Hepatocyte (in vitro differentiated cells): Measurements from ENCODE around the gene GRAP2.

Source experiments
- EZH2 ChIP-seq: fragments of 200-600 bp; sonication (generic); IDR thresholded peaks from 2 replicates; pipeline ENCODE4 v1.6.1; 2016; ENCODE audit warnings: antibody characterized with exemption, mild to moderate bottlenecking, borderline replicate concordance
- EZH2phosphoT487 ChIP-seq: fragments of 200-600 bp; sonication (generic); IDR thresholded peaks from one replicate; pipeline ENCODE4 v1.6.1; 2018; ENCODE audit warnings: antibody characterized with exemption, mild to moderate bottlenecking, low read depth, moderate library complexity; ENCODE audit not compliant: unreplicated experiment, severe bottlenecking
- TF ChIP-seq, protein P1 (sequence below): fragments of 200-600 bp; sonication (generic); IDR thresholded peaks from 2 replicates; pipeline ENCODE4 v1.5.1; 2016; ENCODE audit warnings: antibody characterized with exemption, mild to moderate bottlenecking; ENCODE audit not compliant: poor library complexity

DNA sequence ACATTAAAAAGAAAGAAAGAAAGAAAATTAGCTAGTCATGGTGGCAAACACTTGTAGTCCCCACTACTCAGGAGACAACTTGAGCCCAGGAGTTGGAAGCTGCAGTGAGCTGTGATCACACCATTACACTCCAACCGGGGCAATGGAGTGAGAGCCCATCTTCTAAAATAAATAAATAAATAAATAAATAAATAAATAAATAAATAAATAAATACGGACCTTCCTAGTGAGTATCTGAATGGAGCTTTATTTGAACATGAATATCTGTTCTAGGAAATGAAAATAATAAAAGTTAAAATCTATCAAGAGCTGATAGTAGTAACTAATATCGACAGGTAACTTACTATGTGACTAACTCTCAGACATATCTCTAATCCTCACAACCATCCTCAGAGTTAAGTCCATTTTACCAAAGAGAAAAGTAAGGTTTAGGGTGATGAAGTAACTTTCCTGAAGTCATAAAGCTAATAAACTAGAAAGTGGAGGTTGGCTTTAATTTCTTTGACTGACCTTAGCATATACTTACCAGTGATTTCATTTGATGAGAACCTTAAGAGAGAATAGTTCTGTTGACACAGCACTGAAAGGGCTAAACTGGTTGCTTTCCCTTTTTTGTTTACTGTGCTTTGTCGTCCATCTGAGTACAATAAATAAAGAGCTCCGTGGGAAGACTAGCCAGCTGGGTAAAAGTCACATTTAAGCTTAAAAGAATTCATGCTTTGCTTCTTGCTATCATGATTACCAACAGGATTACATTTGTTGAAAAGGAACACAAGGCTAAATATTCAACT, 29.7 kb upstream of the GRAP2 start:
- TF ChIP-seq, protein P1, sequence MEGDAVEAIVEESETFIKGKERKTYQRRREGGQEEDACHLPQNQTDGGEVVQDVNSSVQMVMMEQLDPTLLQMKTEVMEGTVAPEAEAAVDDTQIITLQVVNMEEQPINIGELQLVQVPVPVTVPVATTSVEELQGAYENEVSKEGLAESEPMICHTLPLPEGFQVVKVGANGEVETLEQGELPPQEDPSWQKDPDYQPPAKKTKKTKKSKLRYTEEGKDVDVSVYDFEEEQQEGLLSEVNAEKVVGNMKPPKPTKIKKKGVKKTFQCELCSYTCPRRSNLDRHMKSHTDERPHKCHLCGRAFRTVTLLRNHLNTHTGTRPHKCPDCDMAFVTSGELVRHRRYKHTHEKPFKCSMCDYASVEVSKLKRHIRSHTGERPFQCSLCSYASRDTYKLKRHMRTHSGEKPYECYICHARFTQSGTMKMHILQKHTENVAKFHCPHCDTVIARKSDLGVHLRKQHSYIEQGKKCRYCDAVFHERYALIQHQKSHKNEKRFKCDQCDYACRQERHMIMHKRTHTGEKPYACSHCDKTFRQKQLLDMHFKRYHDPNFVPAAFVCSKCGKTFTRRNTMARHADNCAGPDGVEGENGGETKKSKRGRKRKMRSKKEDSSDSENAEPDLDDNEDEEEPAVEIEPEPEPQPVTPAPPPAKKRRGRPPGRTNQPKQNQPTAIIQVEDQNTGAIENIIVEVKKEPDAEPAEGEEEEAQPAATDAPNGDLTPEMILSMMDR, result no peak
- TF ChIP-seq EZH2 (no peak), EZH2phosphoT487 (no peak)
